Stimulated activated memory B cell treated with anti-CD40 and anti-IgM and Interleukin-4, amounts not matched to agents 10 μg/mL and 1 μg/mL and 100 μg/mL, for 72 hours (primary cell): Measurements from ENCODE around the gene TBC1D8.

Source experiments
- ATAC-seq: fragments of 150-1000 bp; cut with Tn5 transposase; 2 replicates; pipeline ENCODE4 v1.10.0; 2021
- H3K27ac Mint-ChIP-seq: one replicate; pipeline ENCODE4 v1.8.0; 2022; ENCODE audit warnings: mild to moderate bottlenecking, mixed read lengths
- H3K27me3 Mint-ChIP-seq: one replicate; pipeline ENCODE4 v1.8.0; 2022; ENCODE audit warnings: mixed read lengths
- H3K36me3 Mint-ChIP-seq: one replicate; pipeline ENCODE4 v1.8.0; 2022; ENCODE audit warnings: mixed read lengths
- H3K4me1 Mint-ChIP-seq: one replicate; pipeline ENCODE4 v1.8.0; 2022; ENCODE audit warnings: mixed read lengths
- H3K4me3 Mint-ChIP-seq: one replicate; pipeline ENCODE4 v1.8.0; 2022; ENCODE audit warnings: mild to moderate bottlenecking, moderate library complexity, mixed read lengths
- H3K9me3 Mint-ChIP-seq: one replicate; pipeline ENCODE4 v1.8.0; 2022; ENCODE audit warnings: mixed read lengths

The TBC1D8 gene

GRCh38 chr2:100957996-100958653, 193.1 kb downstream of the TBC1D8 start:
- no peak for ATAC-seq
- Mint-ChIP-seq H3K4me1 (no peaks in the 10 kb centered on the region), H3K4me3 (no peak overlapping the region), H3K9me3 (no peaks in the 10 kb centered on the region), H3K27ac (no peak overlapping the region), H3K27me3 (peaks cover 28% of the 10 kb centered on the region), H3K36me3 (no peaks in the 10 kb centered on the region)
